Vagina (tissue), 2 donors: ENCODE data around the gene ITFG1.

Experiments used
- CTCF ChIP-seq, 3 experiments: fragments of 450-650 bp in 2 of 3; fragments of 200-600 bp in 1 of 3; sonication (generic) in 1 of 3; IDR thresholded peaks; one replicate each; pipeline ENCODE4 v1.5.1; 2017 to 2019; ENCODE audit warnings: antibody characterized with exemption in 3 of 3, mild to moderate bottlenecking in 2 of 3, moderate library complexity in 2 of 3
- POLR2A ChIP-seq, 2 donors: fragments of 450-650 bp; IDR thresholded peaks; one replicate each; pipeline ENCODE4 v1.6.1; 2017; ENCODE audit warnings: antibody characterized with exemption in 2 of 2, mild to moderate bottlenecking in 2 of 2, moderate library complexity in 2 of 2
- POLR2AphosphoS5 ChIP-seq, 2 donors: sonication (generic); formaldehyde crosslinking; IDR thresholded peaks; one replicate each; pipeline ENCODE4 v1.9.0; 2017; ENCODE audit warnings: antibody characterized with exemption in 2 of 2, mild to moderate bottlenecking in 2 of 2, low read depth in 1 of 2; ENCODE audit not compliant: insufficient read depth in 1 of 2

GRCh38 chr16:47229053-47230050, 231.5 kb downstream of the ITFG1 start:
- TF ChIP-seq CTCF (IDR thresholded peaks at IDR 0.05) (no peak), POLR2AphosphoS5 (IDR thresholded peaks at IDR 0.05; ENCODE audit: insufficient read depth in 1 of 2, low read depth in 1 of 2) (no peak), POLR2A (IDR thresholded peaks at IDR 0.05) (no peak)
